CD4-positive, alpha-beta memory T cell (primary cell): ENCODE data around the gene DOCK10. TPM values are rescaled to one million over a fixed set of nuclear protein-coding genes. Genes with fewer than 3 reads are reported as not detected.
A peak's percentile ranks its signal among the peaks of the same experiment; 100 is the strongest.

Experiments
- CTCF ChIA-PET: fragments of 350-600 bp; sonication (Branson Sonifier 250); formaldehyde crosslinking; loops from one replicate; lab custom pipeline; 2021; ENCODE audit warnings: inconsistent platforms; ENCODE audit not compliant: partially characterized antibody; lab: Charles Lee
- POLR2A ChIA-PET: fragments of 350-600 bp; sonication (Branson Sonifier 250); formaldehyde crosslinking; loops from one replicate; lab custom pipeline; 2021; ENCODE audit not compliant: partially characterized antibody; lab: Charles Lee
- DNase-seq, 5 donors: peaks; one replicate each; pipeline versions ENCODE4 v3.0.0 to v3.0.0-alpha.2; 2020 to 2022; ENCODE audit warnings: mixed read lengths in 1 of 5
- H3K27ac ChIP-seq: one replicate; pipeline ENCODE4 v1.7.0; 2013; ENCODE audit warnings: low read depth, low read length
- H3K27me3 ChIP-seq: 2 replicates; pipeline ENCODE4 v1.7.0; 2013; ENCODE audit warnings: mild to moderate bottlenecking, low read length, moderate library complexity; ENCODE audit not compliant: insufficient read depth
- H3K36me3 ChIP-seq: 2 replicates; pipeline ENCODE4 v1.7.0; 2013; ENCODE audit warnings: mild to moderate bottlenecking, low read length, moderate library complexity; ENCODE audit not compliant: insufficient read depth
- H3K4me1 ChIP-seq: 2 replicates; pipeline ENCODE4 v1.7.0; 2013; ENCODE audit warnings: mild to moderate bottlenecking, low read length, moderate library complexity; ENCODE audit not compliant: insufficient read depth
- H3K4me3 ChIP-seq, 2 donors: one replicate each; pipeline ENCODE4 v1.7.0; 2013; ENCODE audit warnings: low read length in 2 of 2, mild to moderate bottlenecking in 1 of 2
- H3K9me3 ChIP-seq, 2 donors: one replicate each; pipeline ENCODE4 v1.7.0; 2013; ENCODE audit warnings: low read length in 2 of 2, control low read depth in 1 of 2; ENCODE audit not compliant: control insufficient read depth in 1 of 2
- H3K27ac Mint-ChIP-seq, 7 donors: one replicate each; pipeline ENCODE4 v1.8.0; 2020 to 2021; ENCODE audit warnings: mixed read lengths in 7 of 7, mild to moderate bottlenecking in 6 of 7, inconsistent platforms in 3 of 7, moderate library complexity in 3 of 7
- H3K27me3 Mint-ChIP-seq, 2 donors: one replicate each; pipeline ENCODE4 v1.8.0; 2020 to 2021; ENCODE audit warnings: mixed read lengths in 2 of 2
- H3K36me3 Mint-ChIP-seq, 2 donors: one replicate each; pipeline ENCODE4 v1.8.0; 2020 to 2021; ENCODE audit warnings: mixed read lengths in 2 of 2, inconsistent platforms in 1 of 2, mild to moderate bottlenecking in 1 of 2
- H3K4me1 Mint-ChIP-seq, 4 donors: one replicate each; pipeline ENCODE4 v1.8.0; 2020 to 2021; ENCODE audit warnings: mixed read lengths in 4 of 4, mild to moderate bottlenecking in 1 of 4
- H3K4me3 Mint-ChIP-seq, 8 donors: one replicate each; pipeline ENCODE4 v1.8.0; 2020 to 2021; ENCODE audit warnings: mixed read lengths in 8 of 8, mild to moderate bottlenecking in 7 of 8, moderate library complexity in 6 of 8, inconsistent platforms in 3 of 8
- H3K9me3 Mint-ChIP-seq, 8 donors: one replicate each; pipeline ENCODE4 v1.8.0; 2020 to 2021; ENCODE audit warnings: mixed read lengths in 8 of 8, mild to moderate bottlenecking in 5 of 8, inconsistent platforms in 3 of 8, moderate library complexity in 1 of 8
- intact Hi-C: fragments of 100-400 bp; cut with micrococcal nuclease; formaldehyde crosslinking; loops from one replicate; pipeline ENCODE4 v1.15.1; 2023
- polyA plus RNA-seq, 2 donors: library from polyadenylated mRNA; unstranded; fragments of 300-500 nt; fragmentation: Illumina TruSeq; gene quantifications; one replicate each; pipeline ENCODE4 v1.2.3, GENCODE V29; 2021
- total RNA-seq, 2 experiments: library from RNA; stranded (reverse); gene quantifications; one replicate each; pipeline ENCODE4 v1.2.3, GENCODE V29; 2021

DOCK10 gene
- total RNA-seq (100 to 1,000 TPM; 180 to 186 TPM), polyA plus RNA-seq (10 to 100 TPM; 26.0 to 69.9 TPM)

DNA sequence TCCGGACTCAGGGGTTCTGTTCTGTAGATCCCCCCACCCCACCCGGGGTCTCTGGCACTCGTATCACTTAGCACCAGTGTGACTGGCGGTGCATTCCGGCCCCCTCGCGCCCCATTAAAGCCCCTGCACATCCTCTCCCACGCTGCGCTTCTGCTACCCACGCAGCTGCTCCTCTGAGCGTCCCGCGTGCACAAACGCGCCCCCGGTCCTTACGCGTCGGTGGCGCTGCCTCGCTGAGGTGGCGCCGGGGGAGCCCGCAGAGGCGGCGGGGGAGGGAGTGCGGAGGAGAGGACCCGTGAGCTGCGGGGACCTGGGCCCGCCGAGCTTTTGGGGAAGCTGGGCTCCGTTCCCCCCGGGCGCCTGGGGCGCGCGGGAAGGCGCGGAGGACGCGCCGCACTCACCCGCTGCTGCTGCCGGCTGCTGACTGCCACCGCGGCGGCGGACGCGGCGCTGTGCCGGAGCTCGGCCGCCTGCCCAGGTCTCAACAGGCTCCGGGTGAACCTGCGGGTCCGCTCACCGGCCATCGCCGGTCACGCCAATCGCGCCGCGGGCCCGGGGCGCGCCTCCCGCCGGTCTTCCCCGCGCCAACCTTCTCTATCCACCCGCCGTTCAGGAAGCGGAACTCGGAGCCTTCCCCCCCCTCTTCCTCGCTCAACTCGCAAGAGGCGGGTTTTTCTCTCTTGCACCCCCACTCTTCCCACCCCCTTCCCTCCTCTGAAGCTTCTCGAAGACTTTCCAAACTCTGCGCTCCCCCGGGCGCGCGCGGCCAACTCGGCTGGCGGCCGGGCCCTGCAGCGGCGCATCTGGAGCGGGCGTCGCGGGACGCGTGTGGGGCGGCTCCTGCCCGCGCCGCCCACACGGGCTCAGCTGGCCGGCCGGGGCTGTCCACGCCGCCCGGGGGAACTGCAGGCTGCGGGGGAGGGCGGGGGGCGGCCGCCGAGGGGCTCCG, at the start of gene DOCK10:
DOCK10 (minus strand) TSS at position 618 of the 949 bp plus-strand sequence; CDS start at position 524, 94 bp downstream.
- peak within 1 kb of the TSS; percentile 32 to 94 for H3K4me3 ChIP-seq
- CTCF ChIA-PET, result interaction anchor here (0.9 to 5.8 kb wide), 8 partner anchors 9 to 114 kb away, joined by 3 to 47 read pairs (median 4); no protein-coding TSS in a partner anchor
- H3K36me3 Mint-ChIP-seq, result peaks cover 0 to 23% of the 10 kb centered on the region in 2 donors
- intact Hi-C loops, result loop anchor here (1.0 to 5.0 kb wide), 8 partner anchors 10 to 115 kb away; no protein-coding TSS in a partner anchor
- H3K9me3 Mint-ChIP-seq, result peaks cover 0 to 2% (median 0%) of the 10 kb centered on the region in 8 donors
- peak within 1 kb of the TSS; percentile 91 for H3K27ac ChIP-seq
- no peaks in the 10 kb centered on the region for H3K27me3 ChIP-seq
- H3K4me1 Mint-ChIP-seq, result peaks cover 44 to 62% (median 53%) of the 10 kb centered on the region in 4 donors
- no peaks in the 10 kb centered on the region for H3K9me3 ChIP-seq
- H3K4me1 ChIP-seq, result peaks cover 52% of the 10 kb centered on the region
- H3K36me3 ChIP-seq, result no peaks in the 10 kb centered on the region
- H3K27ac Mint-ChIP-seq, result peak within 1 kb of the TSS; percentile 94 to 99 (median 97)
- POLR2A ChIA-PET, result interaction anchor here (0.7 to 8.5 kb wide), 21 partner anchors 8 to 200 kb away, joined by 3 to 154 read pairs (median 3); no protein-coding TSS in a partner anchor
- peak; percentile 60 to 75 (median 63) for DNase-seq
- H3K27me3 Mint-ChIP-seq, result no peaks in the 10 kb centered on the region
- H3K4me3 Mint-ChIP-seq, result peak within 1 kb of the TSS; percentile 94 to 100 (median 98)

DNA sequence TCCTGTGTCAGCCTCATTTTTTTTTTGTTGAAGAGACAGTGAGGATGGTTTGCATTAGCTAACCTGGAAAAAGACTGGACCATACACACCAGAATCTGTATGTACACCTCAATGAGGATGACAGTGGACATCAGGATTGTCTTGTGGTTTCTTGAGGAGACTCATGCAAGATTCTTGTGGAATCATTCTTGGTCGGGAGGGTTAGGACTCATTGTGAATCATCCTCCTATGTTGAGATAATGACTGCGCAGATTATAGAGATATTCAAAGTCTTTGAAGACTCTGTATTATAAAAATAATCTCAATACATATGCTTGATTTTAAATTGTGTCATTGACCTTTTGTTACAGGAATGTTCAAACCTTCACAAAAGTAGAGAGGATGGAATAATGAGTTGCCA, 49.1 kb upstream of the DOCK10 start:
- Mint-ChIP-seq H3K36me3 (no peaks in the 10 kb centered on the region), H3K27ac (no peak overlapping the region), H3K9me3 (peaks cover 0 to 6% (median 0%) of the 10 kb centered on the region in 8 donors), H3K27me3 (peaks cover 0 to 4% of the 10 kb centered on the region in 2 donors), H3K4me3 (no peak overlapping the region), H3K4me1 (peaks cover 0 to 8% (median 2%) of the 10 kb centered on the region in 4 donors)
- H3K4me3 ChIP-seq, result no peak overlapping the region
- no peaks in the 10 kb centered on the region for H3K36me3 ChIP-seq
- no peak for DNase-seq
- ChIA-PET POLR2A (no interaction called here), CTCF (no interaction called here)
- H3K27me3 ChIP-seq, result no peaks in the 10 kb centered on the region
- intact Hi-C loops, result no loop called here
- no peaks in the 10 kb centered on the region for H3K4me1 ChIP-seq
- no peak overlapping the region for H3K27ac ChIP-seq
- H3K9me3 ChIP-seq, result no peaks in the 10 kb centered on the region

DNA sequence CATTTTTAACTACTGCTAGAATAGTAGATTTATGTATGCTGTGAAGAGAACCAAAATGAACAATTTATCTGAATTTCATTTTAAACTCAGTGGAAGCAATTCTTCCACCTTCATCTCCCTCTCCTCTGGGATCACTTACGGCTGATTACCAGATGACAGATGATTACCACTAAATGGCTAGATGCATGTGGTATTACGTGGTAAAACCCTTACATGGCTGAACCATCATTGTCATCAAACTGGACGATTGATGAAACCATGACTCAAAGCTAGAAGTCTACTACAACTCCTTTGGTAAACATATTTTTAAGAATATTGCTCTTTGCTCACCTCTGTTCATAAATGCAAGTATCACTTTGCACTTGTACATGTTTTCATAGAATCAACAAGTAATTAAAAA, 48.5 kb upstream of the DOCK10 start:
- Histone ChIP-seq H3K4me3 (no peak overlapping the region), H3K9me3 (no peaks in the 10 kb centered on the region), H3K36me3 (no peaks in the 10 kb centered on the region), H3K4me1 (no peaks in the 10 kb centered on the region), H3K27ac (no peak overlapping the region), H3K27me3 (no peaks in the 10 kb centered on the region)
- no peak overlapping the region for H3K4me3 Mint-ChIP-seq
- intact Hi-C loops, result no loop called here
- POLR2A ChIA-PET, result no interaction called here
- no peak for DNase-seq
- H3K27ac Mint-ChIP-seq, result no peak overlapping the region
- peaks cover 0 to 8% (median 2%) of the 10 kb centered on the region in 4 donors for H3K4me1 Mint-ChIP-seq
- H3K9me3 Mint-ChIP-seq, result peaks cover 0 to 6% (median 0%) of the 10 kb centered on the region in 8 donors
- peaks cover 0 to 4% of the 10 kb centered on the region in 2 donors for H3K27me3 Mint-ChIP-seq
- H3K36me3 Mint-ChIP-seq, result no peaks in the 10 kb centered on the region
- CTCF ChIA-PET, result no interaction called here

DNA sequence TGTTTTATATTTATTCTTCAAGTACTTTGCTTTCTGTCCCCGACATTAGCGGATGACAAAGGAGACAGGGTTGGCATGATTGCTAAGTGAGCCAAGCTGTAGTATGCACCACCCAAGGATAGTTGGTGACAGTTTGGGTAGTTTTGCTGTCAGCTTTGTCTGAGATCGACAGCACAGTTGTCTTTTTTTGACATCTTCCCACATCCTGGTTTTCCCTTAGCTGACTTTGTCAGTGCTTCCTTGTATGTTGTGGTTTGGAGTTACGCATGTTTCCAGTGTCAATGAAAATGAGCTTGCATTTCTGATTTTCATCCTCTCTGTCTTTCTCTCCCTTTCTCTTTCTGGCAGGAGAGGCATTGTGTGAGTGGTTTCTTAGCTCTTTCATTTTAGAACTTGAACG, 44.6 kb upstream of the DOCK10 start:
- no peaks in the 10 kb centered on the region for H3K4me1 ChIP-seq
- peaks cover 0 to 1% (median 0%) of the 10 kb centered on the region in 8 donors for H3K9me3 Mint-ChIP-seq
- H3K4me3 ChIP-seq, result no peak overlapping the region
- intact Hi-C loops, result no loop called here
- no peak overlapping the region for H3K27ac ChIP-seq
- ChIA-PET CTCF (interaction anchor here (0.8 to 1.4 kb wide), 2 partner anchors 35 to 61 kb away, joined by 3 read pairs; no protein-coding TSS in a partner anchor), POLR2A (interaction anchor here (1.1 kb wide), 1 partner anchor 30 kb away, joined by 3 read pairs; no protein-coding TSS in a partner anchor)
- H3K36me3 Mint-ChIP-seq, result no peaks in the 10 kb centered on the region
- H3K27ac Mint-ChIP-seq, result peak overlapping the region in 1 of 7 donors; percentile 54
- no peak for DNase-seq
- no peaks in the 10 kb centered on the region for H3K36me3 ChIP-seq
- H3K27me3 ChIP-seq, result no peaks in the 10 kb centered on the region
- no peaks in the 10 kb centered on the region for H3K9me3 ChIP-seq
- H3K4me3 Mint-ChIP-seq, result peak overlapping the region in 1 of 8 donors; percentile 32
- no peaks in the 10 kb centered on the region for H3K27me3 Mint-ChIP-seq
- H3K4me1 Mint-ChIP-seq, result peaks cover 0 to 8% (median 2%) of the 10 kb centered on the region in 4 donors

DNA sequence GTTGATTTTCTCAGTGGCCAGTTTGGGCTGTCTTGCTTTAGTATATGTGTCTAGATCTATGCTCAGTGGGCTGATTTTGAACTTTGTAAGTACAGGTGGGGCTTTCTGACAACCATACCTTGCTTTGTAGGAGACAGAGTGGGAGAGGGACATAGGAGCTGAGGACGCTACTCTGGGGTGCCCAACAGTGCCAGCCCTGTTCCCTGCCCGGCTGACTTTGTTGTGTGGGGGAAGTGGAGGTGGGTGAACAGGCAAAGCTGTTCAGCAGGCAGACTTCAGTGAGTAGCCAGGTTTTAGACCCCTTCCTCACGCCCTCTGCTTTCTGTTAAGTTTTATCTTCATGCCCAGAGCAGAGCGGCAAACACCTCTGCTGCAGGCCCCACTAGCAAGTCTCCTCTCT, 44.2 kb upstream of the DOCK10 start:
- Histone ChIP-seq H3K27ac (no peak overlapping the region), H3K4me1 (no peaks in the 10 kb centered on the region), H3K36me3 (no peaks in the 10 kb centered on the region), H3K4me3 (no peak overlapping the region), H3K9me3 (no peaks in the 10 kb centered on the region), H3K27me3 (no peaks in the 10 kb centered on the region)
- ChIA-PET POLR2A (interaction anchor here (1.1 kb wide), 1 partner anchor 30 kb away, joined by 3 read pairs; no protein-coding TSS in a partner anchor), CTCF (interaction anchor here (0.8 to 1.4 kb wide), 2 partner anchors 36 to 60 kb away, joined by 3 read pairs; no protein-coding TSS in a partner anchor)
- intact Hi-C loops, result no loop called here
- no peak for DNase-seq
- peaks cover 0 to 1% (median 0%) of the 10 kb centered on the region in 8 donors for H3K9me3 Mint-ChIP-seq
- H3K4me3 Mint-ChIP-seq, result no peak overlapping the region
- no peaks in the 10 kb centered on the region for H3K36me3 Mint-ChIP-seq
- no peaks in the 10 kb centered on the region for H3K27me3 Mint-ChIP-seq
- peak overlapping the region in 1 of 7 donors; percentile 50 for H3K27ac Mint-ChIP-seq
- H3K4me1 Mint-ChIP-seq, result peaks cover 0 to 8% (median 2%) of the 10 kb centered on the region in 4 donors

DNA sequence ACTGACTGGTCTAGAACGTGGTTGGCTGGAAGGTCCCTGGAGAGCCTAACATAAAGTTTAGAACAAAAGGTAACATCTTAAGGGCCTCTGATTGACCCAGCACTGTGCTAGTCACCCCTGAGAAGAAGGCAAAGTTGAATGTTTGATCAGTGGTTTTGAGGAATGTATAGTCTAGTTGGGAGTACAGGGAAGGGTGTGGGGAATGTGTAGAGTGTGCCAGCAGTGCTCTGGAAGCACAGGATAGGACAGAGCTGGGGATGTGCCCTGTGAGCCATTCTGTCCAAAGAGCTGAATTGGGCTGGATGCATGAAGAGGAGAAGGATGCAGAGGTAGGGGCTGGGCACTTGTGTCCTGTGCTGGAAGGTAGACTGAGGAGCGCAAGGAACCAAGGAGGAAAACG, 41.0 kb upstream of the DOCK10 start:
- peak overlapping the region in 1 of 7 donors; percentile 1 for H3K27ac Mint-ChIP-seq
- CTCF ChIA-PET, result no interaction called here

DNA sequence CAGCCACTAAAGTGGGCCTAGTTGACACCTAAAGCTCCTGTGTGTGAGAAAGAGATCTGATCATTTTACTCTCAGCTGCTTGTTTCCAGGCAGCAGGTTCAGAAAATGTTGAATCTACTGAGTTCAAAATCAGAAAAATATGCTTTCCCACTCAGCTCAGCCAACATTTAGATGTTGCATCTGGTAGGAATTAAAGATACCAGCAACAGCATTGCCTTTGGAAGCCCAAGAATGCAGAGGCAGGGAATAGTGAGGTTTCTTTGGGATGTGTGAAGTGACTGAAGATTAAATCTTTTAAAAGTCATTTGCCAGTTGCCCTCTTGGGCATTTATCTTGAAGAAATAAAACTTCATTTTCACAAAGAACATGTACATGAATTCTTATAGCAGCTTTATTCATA, 33.9 kb upstream of the DOCK10 start:
- intact Hi-C loops, result no loop called here
- H3K27ac Mint-ChIP-seq, result peak overlapping the region in 1 of 7 donors; percentile 8
- Histone ChIP-seq H3K4me1 (no peaks in the 10 kb centered on the region), H3K27ac (no peak overlapping the region), H3K4me3 (no peak overlapping the region), H3K27me3 (no peaks in the 10 kb centered on the region), H3K9me3 (no peaks in the 10 kb centered on the region), H3K36me3 (no peaks in the 10 kb centered on the region)
- CTCF ChIA-PET, result no interaction called here
- no peak overlapping the region for H3K4me3 Mint-ChIP-seq
- POLR2A ChIA-PET, result no interaction called here
- DNase-seq, result no peak
- H3K9me3 Mint-ChIP-seq, result no peaks in the 10 kb centered on the region
- H3K4me1 Mint-ChIP-seq, result peaks cover 0 to 10% (median 4%) of the 10 kb centered on the region in 4 donors
- H3K27me3 Mint-ChIP-seq, result no peaks in the 10 kb centered on the region
- H3K36me3 Mint-ChIP-seq, result no peaks in the 10 kb centered on the region

More for the DNA sequence above, 41.0 kb upstream of the DOCK10 start:
- Histone ChIP-seq H3K27me3 (no peaks in the 10 kb centered on the region), H3K4me1 (no peaks in the 10 kb centered on the region), H3K9me3 (no peaks in the 10 kb centered on the region), H3K27ac (no peak overlapping the region), H3K4me3 (no peak overlapping the region), H3K36me3 (no peaks in the 10 kb centered on the region)
- Mint-ChIP-seq H3K9me3 (no peaks in the 10 kb centered on the region), H3K4me1 (peaks cover 0 to 8% (median 3%) of the 10 kb centered on the region in 4 donors), H3K36me3 (no peaks in the 10 kb centered on the region), H3K4me3 (no peak overlapping the region), H3K27me3 (no peaks in the 10 kb centered on the region)
- POLR2A ChIA-PET, result no interaction called here
- intact Hi-C loops, result no loop called here
- no peak for DNase-seq
